Measurements from ENCODE around the gene TP53RK.

TP53RK gene

DNA sequence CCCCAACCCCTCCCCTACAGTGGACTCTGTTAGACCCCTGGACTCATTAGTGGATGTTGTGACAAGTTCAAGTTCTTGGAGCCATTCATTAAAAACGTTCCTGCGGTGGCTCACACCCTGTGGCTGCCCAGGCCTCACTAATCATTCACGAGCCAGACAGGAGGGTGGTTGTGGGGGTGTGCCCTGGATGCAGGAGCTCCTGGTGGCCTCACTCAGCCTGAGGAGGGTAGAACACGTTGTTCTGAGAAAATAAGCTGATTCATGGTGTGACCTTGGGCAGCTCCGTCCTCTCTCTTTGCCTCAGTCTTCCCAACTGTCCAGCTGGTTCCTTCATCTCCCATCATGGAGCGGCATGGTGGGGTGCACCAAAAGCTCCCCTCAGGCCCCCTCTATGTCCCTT is 54.7 kb downstream of the TP53RK start:
- Histone ChIP-seq H4K20me1 (ENCODE audit: insufficient read depth, low read length) (no peaks in the 10 kb centered on the region), H3K27me3 (replicated peaks; ENCODE audit: insufficient read depth, low read length) (no peaks in the 10 kb centered on the region), H3K4me3 (ENCODE audit: low read length) (no peak overlapping the region), H3K27ac (ENCODE audit: low read length) (no peak overlapping the region), H3K9me2 (replicated peaks; ENCODE audit: insufficient read depth, low read length) (no peaks in the 10 kb centered on the region), H3K9ac (ENCODE audit: low read length) (no peak overlapping the region), H3K9me3 (replicated peaks; ENCODE audit: insufficient read depth, low read length) (no peaks in the 10 kb centered on the region), H2AFZ (ENCODE audit: low read length) (no peak overlapping the region), H3K79me2 (ENCODE audit: low read length) (no peaks in the 10 kb centered on the region), H3K4me2 (ENCODE audit: low read depth, low read length) (no peak overlapping the region), H3K36me3 (replicated peaks; ENCODE audit: insufficient read depth, low read length) (no peaks in the 10 kb centered on the region), H3K4me1 (ENCODE audit: low read length) (no peaks in the 10 kb centered on the region), H3F3A (ENCODE audit: insufficient read depth, low read length) (no peaks in the 10 kb centered on the region)
- no peak for DNase-seq
- no peak for TF ChIP-seq EZH2phosphoT487 (IDR thresholded peaks at IDR 0.05; ENCODE audit: low read length)
- no peak for TF ChIP-seq EZH2 (optimal IDR thresholded peaks at IDR 0.05; ENCODE audit: low read depth, low read length)
- TF ChIP-seq, protein P1, sequence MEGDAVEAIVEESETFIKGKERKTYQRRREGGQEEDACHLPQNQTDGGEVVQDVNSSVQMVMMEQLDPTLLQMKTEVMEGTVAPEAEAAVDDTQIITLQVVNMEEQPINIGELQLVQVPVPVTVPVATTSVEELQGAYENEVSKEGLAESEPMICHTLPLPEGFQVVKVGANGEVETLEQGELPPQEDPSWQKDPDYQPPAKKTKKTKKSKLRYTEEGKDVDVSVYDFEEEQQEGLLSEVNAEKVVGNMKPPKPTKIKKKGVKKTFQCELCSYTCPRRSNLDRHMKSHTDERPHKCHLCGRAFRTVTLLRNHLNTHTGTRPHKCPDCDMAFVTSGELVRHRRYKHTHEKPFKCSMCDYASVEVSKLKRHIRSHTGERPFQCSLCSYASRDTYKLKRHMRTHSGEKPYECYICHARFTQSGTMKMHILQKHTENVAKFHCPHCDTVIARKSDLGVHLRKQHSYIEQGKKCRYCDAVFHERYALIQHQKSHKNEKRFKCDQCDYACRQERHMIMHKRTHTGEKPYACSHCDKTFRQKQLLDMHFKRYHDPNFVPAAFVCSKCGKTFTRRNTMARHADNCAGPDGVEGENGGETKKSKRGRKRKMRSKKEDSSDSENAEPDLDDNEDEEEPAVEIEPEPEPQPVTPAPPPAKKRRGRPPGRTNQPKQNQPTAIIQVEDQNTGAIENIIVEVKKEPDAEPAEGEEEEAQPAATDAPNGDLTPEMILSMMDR (IDR thresholded peaks at IDR 0.05; ENCODE audit: low read length), result no peak
